T-cell (primary cell): ENCODE results near the gene EHBP1L1. TPM values are rescaled to one million over a fixed set of nuclear protein-coding genes. Genes with fewer than 3 reads are reported as not detected.

ENCODE experiments used
- ATAC-seq, 4 experiments: fragments of 200-7000 bp in 3 of 4; fragments of 150-1000 bp in 1 of 4; cut with Tn5 transposase; replicated peaks in 1 of 4; 1 replicate in 3 of 4; 2 replicates in 1 of 4; pipeline ENCODE4 v1.10.0; 2021; ENCODE audit warnings: moderate library complexity in 3 of 4, mild to moderate bottlenecking in 2 of 4, moderate number of reproducible peaks in 1 of 4
- CTCF ChIA-PET, 2 donors: fragments of 300-600 bp; sonication (Branson Sonifier 250); formaldehyde crosslinking; loops; one replicate each; lab custom pipeline; 2022; ENCODE audit warnings: antibody characterized with exemption in 2 of 2; lab: Charles Lee
- POLR2A ChIA-PET, 2 donors: fragments of 300-600 bp; sonication (Branson Sonifier 250); formaldehyde crosslinking; loops; one replicate each; lab custom pipeline; 2022; ENCODE audit warnings: antibody characterized with exemption in 2 of 2; lab: Charles Lee
- DNase-seq, 35 experiments: peaks; one replicate each; pipeline versions ENCODE4 v3.0.0 to v3.0.0-alpha.2; 2013 to 2023
- H3K27ac ChIP-seq: one replicate; pipeline ENCODE4 v1.5.1; 2013; ENCODE audit warnings: low read length
- H3K27me3 ChIP-seq, 2 experiments: replicated peaks in 1 of 2; 1 replicate in 1 of 2; 2 replicates in 1 of 2; pipeline versions ENCODE4 v1.6.1 to v1.7.0; 2013; ENCODE audit warnings: low read length in 1 of 2, mixed read lengths in 1 of 2; ENCODE audit not compliant: control insufficient read depth in 2 of 2, insufficient read depth in 2 of 2; ENCODE audit errors: extremely low read depth in 1 of 2
- H3K36me3 ChIP-seq, 2 donors: 1 replicate in 1 of 2; 2 replicates in 1 of 2; pipeline versions ENCODE4 v1.6.1 to v1.7.0; 2013; ENCODE audit warnings: low read length in 1 of 2; ENCODE audit not compliant: control insufficient read depth in 2 of 2, insufficient read depth in 1 of 2; ENCODE audit errors: extremely low read depth in 1 of 2
- H3K4me1 ChIP-seq, 2 experiments: 1 replicate in 1 of 2; 2 replicates in 1 of 2; pipeline versions ENCODE4 v1.6.1 to v1.7.0; 2013; ENCODE audit warnings: low read length in 2 of 2, mixed read lengths in 1 of 2; ENCODE audit not compliant: insufficient read depth in 2 of 2, control insufficient read depth in 1 of 2; ENCODE audit errors: extremely low read depth in 1 of 2
- H3K4me3 ChIP-seq, 2 donors: 1 replicate in 1 of 2; 2 replicates in 1 of 2; pipeline versions ENCODE4 v1.5.1 to v1.7.0; 2013; ENCODE audit warnings: mild to moderate bottlenecking in 2 of 2, low read length in 1 of 2, moderate library complexity in 1 of 2; ENCODE audit not compliant: control insufficient read depth in 1 of 2; ENCODE audit errors: extremely low read depth in 1 of 2
- H3K9me3 ChIP-seq: 2 replicates; pipeline ENCODE4 v1.7.0; 2013
- H3K27ac Mint-ChIP-seq, 2 donors: one replicate each; pipeline ENCODE4 v1.8.0; 2020 to 2021; ENCODE audit warnings: mild to moderate bottlenecking in 2 of 2, mixed read lengths in 2 of 2
- H3K27me3 Mint-ChIP-seq, 2 donors: one replicate each; pipeline ENCODE4 v1.8.0; 2021 to 2022; ENCODE audit warnings: mixed read lengths in 2 of 2
- H3K36me3 Mint-ChIP-seq: one replicate; pipeline ENCODE4 v1.8.0; 2021; ENCODE audit warnings: mixed read lengths
- H3K4me1 Mint-ChIP-seq, 3 donors: one replicate each; pipeline ENCODE4 v1.8.0; 2020 to 2022; ENCODE audit warnings: mixed read lengths in 3 of 3, mild to moderate bottlenecking in 1 of 3
- H3K4me3 Mint-ChIP-seq, 3 donors: one replicate each; pipeline ENCODE4 v1.8.0; 2020 to 2022; ENCODE audit warnings: mild to moderate bottlenecking in 3 of 3, mixed read lengths in 3 of 3, moderate library complexity in 3 of 3
- H3K9me3 Mint-ChIP-seq, 3 donors: one replicate each; pipeline ENCODE4 v1.8.0; 2020 to 2022; ENCODE audit warnings: mixed read lengths in 3 of 3
- WGBS: methylation state at CpG from one replicate; pipeline ENCODE4 v1.1.5; 2013; ENCODE audit warnings: missing lambda C conversion rate; ENCODE audit not compliant: insufficient coverage; 5-methylcytosine and 5-hydroxymethylcytosine counted together
- total RNA-seq, 35 experiments: library from RNA in 6 of 35; stranded (reverse) in 6 of 35; fragments of 120-200 nt in 1 of 35; gene quantifications; one replicate each; pipeline versions ENCODE4 v1.2.1 to v1.2.4 and lab custom pipeline; 2013 to 2026

The EHBP1L1 gene
- total RNA-seq, 5 donors from 2014 or later (not counting 1 experiment from before 2014, with no cell fraction given): 115 to 170 (median 150) TPM

GRCh38 chr11:65538232-65538914 lies 37.5 kb upstream of the EHBP1L1 start:
- WGBS: 96% methylated on average over 37 of the region's 43 CpGs
- Histone ChIP-seq H3K9me3 (no peaks in the 10 kb centered on the region), H3K27ac (no peak overlapping the region), H3K36me3 (peaks cover 19 to 37% of the 10 kb centered on the region in 2 donors), H3K4me3 (no peak overlapping the region), H3K4me1 (peaks cover 8 to 21% of the 10 kb centered on the region in 2 experiments), H3K27me3 (no peaks in the 10 kb centered on the region)
- no peaks in the 10 kb centered on the region for H3K27me3 Mint-ChIP-seq
- peak overlapping the region in 1 of 2 donors; percentile 43 for H3K27ac Mint-ChIP-seq
- no peak for DNase-seq
- peaks cover 12 to 16% (median 12%) of the 10 kb centered on the region in 3 donors for H3K4me1 Mint-ChIP-seq
- peaks cover 9% of the 10 kb centered on the region for H3K36me3 Mint-ChIP-seq
- POLR2A ChIA-PET: no interaction called here
- H3K4me3 Mint-ChIP-seq: peak overlapping the region; percentile 24 to 36 (median 25)
- CTCF ChIA-PET: no interaction called here
- no peak for ATAC-seq
- no peaks in the 10 kb centered on the region for H3K9me3 Mint-ChIP-seq

- Mint-ChIP-seq H3K4me1 (peaks cover 13 to 18% (median 16%) of the 10 kb centered on the region in 3 donors), H3K27ac (no peak overlapping the region), H3K9me3 (no peaks in the 10 kb centered on the region), H3K27me3 (no peaks in the 10 kb centered on the region), H3K36me3 (peaks cover 8% of the 10 kb centered on the region), H3K4me3 (peak overlapping the region in 1 of 3 donors; percentile 36)
- DNase-seq: no peak
- 92% methylated on average over 79 of the region's 92 CpGs for WGBS
- Histone ChIP-seq H3K27me3 (no peaks in the 10 kb centered on the region), H3K4me3 (peak overlapping the region in 1 of 2 donors; percentile 38), H3K4me1 (peaks cover 8 to 21% of the 10 kb centered on the region in 2 experiments), H3K9me3 (no peaks in the 10 kb centered on the region), H3K36me3 (peaks cover 19 to 36% of the 10 kb centered on the region in 2 donors), H3K27ac (no peak overlapping the region)
- POLR2A ChIA-PET: no interaction called here
- CTCF ChIA-PET: interaction anchor here (0.7 to 2.4 kb wide), 5 partner anchors 13 to 55 kb away, joined by 3 to 17 read pairs (median 5); partner anchors contain the start of gene ZNRD2 (in 1 of the 2)
- no peak for ATAC-seq
Measured at GRCh38 chr11:65538915-65539743, 36.7 kb upstream of the EHBP1L1 start.

GRCh38 chr11:65539744-65540289 lies 36.0 kb upstream of the EHBP1L1 start:
- Mint-ChIP-seq H3K36me3 (peaks cover 8% of the 10 kb centered on the region), H3K27me3 (no peaks in the 10 kb centered on the region), H3K27ac (peak overlapping the region; percentile 87 to 88), H3K4me1 (peaks cover 13 to 25% (median 23%) of the 10 kb centered on the region in 3 donors), H3K4me3 (peak overlapping the region; percentile 73 to 86 (median 80)), H3K9me3 (no peaks in the 10 kb centered on the region)
- POLR2A ChIA-PET: no interaction called here
- 28% methylated on average over 57 of the region's 60 CpGs for WGBS
- H3K4me1 ChIP-seq: peaks cover 8 to 21% of the 10 kb centered on the region in 2 experiments
- peak in 5 of 35 experiments; percentile 28 to 49 (median 44) for DNase-seq
- no peaks in the 10 kb centered on the region for H3K9me3 ChIP-seq
- no peak overlapping the region for H3K27ac ChIP-seq
- H3K36me3 ChIP-seq: peaks cover 19 to 32% of the 10 kb centered on the region in 2 donors
- peak; percentile 74 to 76 (median 76) for ATAC-seq
- H3K27me3 ChIP-seq: no peaks in the 10 kb centered on the region
- H3K4me3 ChIP-seq: peak overlapping the region; percentile 38 to 67
- CTCF ChIA-PET: interaction anchor here (0.7 to 2.4 kb wide), 11 partner anchors 12 to 124 kb away, joined by 3 to 17 read pairs (median 4); partner anchors contain the start of genes SCYL1 (in 1 of the 2) and ZNRD2 (in 1 of the 2)

- peaks cover 8% of the 10 kb centered on the region for H3K36me3 Mint-ChIP-seq
- H3K9me3 ChIP-seq: no peaks in the 10 kb centered on the region
- H3K4me3 ChIP-seq: peak overlapping the region; percentile 67 to 74
- peak overlapping the region; percentile 73 to 86 (median 80) for H3K4me3 Mint-ChIP-seq
- peaks cover 15 to 31% (median 28%) of the 10 kb centered on the region in 3 donors for H3K4me1 Mint-ChIP-seq
- H3K9me3 Mint-ChIP-seq: no peaks in the 10 kb centered on the region
- H3K4me1 ChIP-seq: peaks cover 8 to 23% of the 10 kb centered on the region in 2 experiments
- no peaks in the 10 kb centered on the region for H3K27me3 ChIP-seq
- POLR2A ChIA-PET: interaction anchor here in 1 of 2 donors (0.6 kb wide), 1 partner anchor 23 kb away, joined by 4 read pairs; no protein-coding TSS in a partner anchor
- H3K27ac ChIP-seq: peak overlapping the region; percentile 54
- peak overlapping the region; percentile 87 to 88 for H3K27ac Mint-ChIP-seq
- H3K36me3 ChIP-seq: peaks cover 13 to 28% of the 10 kb centered on the region in 2 donors
- no peaks in the 10 kb centered on the region for H3K27me3 Mint-ChIP-seq
- ATAC-seq (peak; percentile 83 to 89 (median 85)), DNase-seq (peak; percentile 61 to 92 (median 82))
- CTCF ChIA-PET: interaction anchor here (0.7 to 2.4 kb wide), 14 partner anchors 12 to 125 kb away, joined by 3 to 17 read pairs (median 4); partner anchors contain the start of genes EHBP1L1 (in 1 of the 2), PCNX3 (in 1 of the 2), SCYL1 (in 1 of the 2) and ZNRD2 (in 1 of the 2)
- under 1% methylated on average over 78 of the region's 78 CpGs for WGBS
Measured at GRCh38 chr11:65540290-65541092, 35.4 kb upstream of the EHBP1L1 start.

- H3K4me1 ChIP-seq: peaks cover 8 to 31% of the 10 kb centered on the region in 2 experiments
Measured at GRCh38 chr11:65541093-65541982, 34.5 kb upstream of the EHBP1L1 start.

More at GRCh38 chr11:65541093-65541982, 34.5 kb upstream of the EHBP1L1 start:
- Mint-ChIP-seq H3K27me3 (no peaks in the 10 kb centered on the region), H3K4me1 (peaks cover 22 to 38% (median 36%) of the 10 kb centered on the region in 3 donors), H3K36me3 (peaks cover 7% of the 10 kb centered on the region), H3K4me3 (peak overlapping the region; percentile 73 to 86 (median 80)), H3K9me3 (no peaks in the 10 kb centered on the region), H3K27ac (peak overlapping the region; percentile 70 to 79)
- peaks cover 8 to 20% of the 10 kb centered on the region in 2 donors for H3K36me3 ChIP-seq
- ATAC-seq (no peak), DNase-seq (no peak)
- H3K27me3 ChIP-seq: no peaks in the 10 kb centered on the region
- no peaks in the 10 kb centered on the region for H3K9me3 ChIP-seq
- ChIA-PET POLR2A (interaction anchor here in 1 of 2 donors (0.6 kb wide), 1 partner anchor 24 kb away, joined by 4 read pairs; no protein-coding TSS in a partner anchor), CTCF (interaction anchor here (0.6 to 2.4 kb wide), 14 partner anchors 12 to 74 kb away, joined by 3 to 17 read pairs (median 5); partner anchors contain the start of genes EHBP1L1 (in 1 of the 2), PCNX3 (in 1 of the 2) and ZNRD2 (in 1 of the 2))
- 47% methylated on average over 16 of the region's 18 CpGs for WGBS
- peak overlapping the region; percentile 44 to 67 for H3K4me3 ChIP-seq
- peak overlapping the region; percentile 54 for H3K27ac ChIP-seq
